HG03196 (cell line): Measurements from ENCODE around the gene TSPAN9.

Source experiments
- ATAC-seq: cut with Tn5 transposase; IDR thresholded peaks from one replicate; pipeline ENCODE4 v1.9.1; 2021; ENCODE audit not compliant: unreplicated experiment

The TSPAN9 gene

GRCh38 chr12:3308063-3308462, 230.9 kb downstream of the TSPAN9 start:
- ATAC-seq: no peak

DNA sequence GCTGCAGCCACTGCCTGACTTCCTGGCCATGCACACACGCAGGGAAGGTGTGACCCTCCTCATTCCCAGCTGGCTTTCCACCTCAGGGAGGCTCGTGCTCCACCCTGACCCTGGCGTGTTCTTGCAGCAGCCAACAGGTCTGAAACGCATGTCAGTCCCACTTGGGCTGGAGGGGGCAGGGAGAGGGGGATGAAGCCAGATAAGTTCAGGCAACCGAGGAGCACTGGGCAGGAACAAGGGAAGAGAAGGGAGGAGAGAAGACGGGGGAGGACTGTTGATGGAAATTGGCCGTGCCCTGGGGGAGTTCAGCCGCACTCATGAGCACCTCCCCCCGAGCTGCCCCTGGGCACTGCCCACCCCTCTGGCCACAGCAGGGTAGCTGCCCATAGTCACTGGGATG, 231.4 kb downstream of the TSPAN9 start:
- ATAC-seq: no peak

- ATAC-seq: no peak
Observed at GRCh38 chr12:3309805-3310204, 232.6 kb downstream of the TSPAN9 start.

- no peak for ATAC-seq
Observed at GRCh38 chr12:3310271-3311026, 233.3 kb downstream of the TSPAN9 start.

GRCh38 chr12:3311027-3311402, 233.8 kb downstream of the TSPAN9 start:
- ATAC-seq: no peak

- ATAC-seq: no peak
Observed at GRCh38 chr12:3311491-3312103, 234.4 kb downstream of the TSPAN9 start.

- no peak for ATAC-seq
Observed at GRCh38 chr12:3313066-3313465, 235.9 kb downstream of the TSPAN9 start.

- ATAC-seq: no peak
Observed at GRCh38 chr12:3313675-3314663, 236.8 kb downstream of the TSPAN9 start.

DNA sequence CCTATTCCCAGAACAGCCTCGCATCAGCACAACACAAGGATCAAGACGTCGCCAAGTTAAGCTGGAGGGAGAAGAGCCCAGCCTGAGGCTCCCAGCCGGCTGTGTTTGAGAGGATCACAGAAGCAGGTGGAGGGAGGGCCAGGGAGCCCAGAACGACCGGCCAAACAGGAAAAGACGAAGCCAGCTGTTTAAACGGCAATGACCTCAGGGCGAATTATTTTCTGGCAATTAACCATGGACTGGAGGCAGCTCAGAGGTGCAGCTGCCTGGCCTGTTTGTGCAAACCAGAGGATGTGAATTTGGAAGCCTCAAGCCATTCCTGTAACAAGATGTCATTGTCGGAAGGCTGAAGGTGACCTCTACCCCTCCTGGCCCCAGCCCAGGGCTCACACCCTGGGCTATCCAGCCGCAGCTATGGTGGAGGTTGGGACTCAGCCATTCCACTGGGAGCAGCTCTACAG, 238.1 kb downstream of the TSPAN9 start:
- ATAC-seq: no peak

DNA sequence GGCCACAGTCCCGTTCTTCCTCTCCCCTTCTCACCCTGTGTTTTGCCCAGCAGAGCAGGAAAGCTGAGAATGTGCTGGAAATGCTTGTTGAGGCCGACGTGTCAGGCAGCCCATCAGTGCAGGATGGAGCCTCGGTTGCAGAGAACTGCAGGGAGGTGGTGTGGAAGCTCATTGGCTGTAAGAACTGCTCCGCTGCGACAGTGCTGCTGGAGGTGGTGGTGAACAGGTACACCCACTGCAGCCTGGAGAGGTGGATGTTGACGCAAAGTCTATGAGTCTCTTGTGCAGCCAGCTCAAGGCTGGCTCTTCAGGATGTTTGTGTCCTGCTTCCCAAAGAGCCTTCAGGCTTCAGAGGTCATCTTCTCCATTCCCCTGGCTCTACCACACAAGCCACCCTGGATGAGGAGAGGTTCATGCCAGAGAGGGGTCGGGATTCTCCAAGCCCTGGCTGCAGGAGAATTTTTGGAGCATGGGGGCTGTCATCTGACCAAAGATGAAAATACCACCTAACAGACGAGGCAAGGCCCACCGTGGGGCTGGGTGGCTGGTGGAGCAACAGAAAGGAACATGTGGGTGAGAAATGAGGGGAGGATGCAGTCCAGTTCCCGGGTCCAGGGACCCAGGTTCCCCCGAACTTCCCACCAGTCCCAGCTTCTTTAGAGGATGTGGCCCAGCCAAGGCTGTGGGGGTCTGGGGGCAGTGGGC, 239.7 kb downstream of the TSPAN9 start:
- no peak for ATAC-seq

- ATAC-seq: no peak
Observed at GRCh38 chr12:3317481-3317815, 240.3 kb downstream of the TSPAN9 start.

DNA sequence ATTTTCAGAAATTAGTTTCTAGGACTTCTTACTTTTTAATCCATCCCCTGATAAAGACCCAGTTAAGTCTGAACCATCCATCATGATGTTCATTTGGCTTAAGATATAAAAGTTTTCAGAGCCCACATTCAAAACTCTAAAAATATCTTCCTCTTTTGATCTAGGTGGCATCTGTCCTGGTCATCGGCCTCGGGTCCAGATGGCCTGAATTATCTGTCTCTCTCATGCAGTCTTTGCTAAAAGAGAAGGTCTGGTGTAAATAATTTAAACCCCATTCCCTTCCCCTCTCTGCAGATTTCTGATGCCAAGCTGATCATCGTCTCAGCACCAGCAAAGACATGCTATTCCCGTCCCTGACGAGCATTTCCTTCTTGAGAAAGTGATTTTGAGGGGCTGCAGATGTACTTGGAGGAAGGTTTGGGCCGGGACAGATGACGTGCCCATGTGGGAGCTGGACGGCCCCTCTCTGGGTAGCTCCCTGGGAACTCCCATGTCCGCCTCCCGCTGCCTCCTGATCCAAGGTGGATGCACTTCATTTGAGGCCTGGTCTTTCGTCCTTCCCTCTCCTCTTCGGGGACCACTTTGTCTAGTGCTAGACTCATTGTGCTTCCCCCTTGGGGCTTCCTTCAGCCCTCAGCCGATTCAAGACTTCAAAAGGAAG, 240.8 kb downstream of the TSPAN9 start:
- ATAC-seq: no peak

DNA sequence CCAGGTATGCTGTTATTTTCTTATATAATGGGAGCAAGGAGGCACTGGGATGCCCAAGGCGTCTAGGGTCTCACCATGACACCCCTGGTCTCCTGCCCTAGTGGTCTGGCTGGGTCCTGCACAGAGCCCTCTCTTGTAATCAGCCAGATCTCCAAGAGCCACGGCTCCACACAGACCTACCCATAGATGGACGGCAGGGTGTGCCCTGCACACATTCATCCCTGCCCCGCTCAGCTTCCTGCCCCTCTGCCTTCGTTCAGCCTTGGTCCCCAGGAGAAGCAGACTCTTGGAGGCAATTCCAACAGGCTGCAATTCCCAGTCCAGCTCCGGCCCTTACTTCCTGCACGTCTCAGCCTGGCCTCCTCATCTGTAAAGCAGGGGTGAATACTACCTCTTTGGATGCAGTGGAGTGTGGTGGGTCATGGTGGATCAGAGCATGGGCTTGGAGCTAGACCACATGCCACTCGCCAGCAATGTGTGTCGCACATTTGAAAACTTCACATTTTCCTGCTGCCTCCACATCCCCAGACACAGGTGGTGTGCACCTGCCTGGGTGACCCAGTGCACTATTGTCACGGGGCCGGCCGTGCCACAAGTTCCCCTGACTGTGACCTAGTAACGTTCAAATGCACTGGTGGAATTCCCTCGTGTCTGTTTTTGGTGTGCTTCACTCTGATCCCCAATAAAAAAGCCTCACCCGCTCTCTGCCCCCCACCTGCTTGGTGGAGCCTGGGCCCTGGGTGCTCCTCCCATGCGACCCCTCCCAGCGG, 242.7 kb downstream of the TSPAN9 start:
- no peak for ATAC-seq

- ATAC-seq: no peak
Observed at GRCh38 chr12:3320881-3321509, 243.8 kb downstream of the TSPAN9 start.

DNA sequence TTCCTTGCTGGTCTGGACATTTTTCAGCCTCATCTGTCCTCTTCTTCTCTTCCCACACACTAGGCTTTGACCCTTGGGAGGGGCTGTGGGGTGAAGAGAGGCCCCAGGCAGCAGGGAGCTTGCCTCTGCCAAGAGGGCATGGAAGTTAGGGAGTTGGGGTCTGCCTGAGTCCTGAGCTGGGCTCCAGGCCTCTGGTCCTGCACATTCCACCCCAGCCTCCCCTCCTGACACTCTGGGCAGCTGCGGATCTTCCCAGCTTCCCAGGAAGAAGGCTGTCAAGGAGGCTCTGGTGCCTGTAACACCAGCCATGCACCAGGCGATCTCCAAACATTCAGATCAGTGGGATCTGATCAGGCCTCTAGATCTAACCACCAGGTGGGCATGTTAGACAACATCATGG, 244.7 kb downstream of the TSPAN9 start:
- ATAC-seq: no peak

- no peak for ATAC-seq
Observed at GRCh38 chr12:3323002-3323685, 246.0 kb downstream of the TSPAN9 start.

DNA sequence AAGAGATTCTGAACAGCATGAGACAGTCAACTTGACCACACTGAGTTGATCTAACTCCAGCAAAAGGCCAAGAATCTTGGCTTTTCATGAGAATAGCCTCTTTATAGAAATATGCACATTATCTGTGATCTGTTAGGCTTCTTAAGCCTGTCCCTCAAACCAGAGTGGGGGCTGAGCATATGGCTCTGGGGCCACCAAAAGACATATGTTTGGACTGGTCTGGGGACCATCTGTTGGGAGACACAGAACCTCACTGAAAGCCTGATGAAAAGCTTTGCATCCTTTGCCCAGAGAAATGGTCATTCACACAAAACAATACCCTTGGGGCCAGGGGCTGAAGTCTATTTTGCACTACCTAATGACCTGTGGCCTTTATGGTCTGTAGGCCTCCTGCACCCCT, 248.6 kb downstream of the TSPAN9 start:
- ATAC-seq: no peak

- ATAC-seq: no peak
Observed at GRCh38 chr12:3326156-3326849, 249.1 kb downstream of the TSPAN9 start.
